ENCODE data around the gene DDX19B.

DNA sequence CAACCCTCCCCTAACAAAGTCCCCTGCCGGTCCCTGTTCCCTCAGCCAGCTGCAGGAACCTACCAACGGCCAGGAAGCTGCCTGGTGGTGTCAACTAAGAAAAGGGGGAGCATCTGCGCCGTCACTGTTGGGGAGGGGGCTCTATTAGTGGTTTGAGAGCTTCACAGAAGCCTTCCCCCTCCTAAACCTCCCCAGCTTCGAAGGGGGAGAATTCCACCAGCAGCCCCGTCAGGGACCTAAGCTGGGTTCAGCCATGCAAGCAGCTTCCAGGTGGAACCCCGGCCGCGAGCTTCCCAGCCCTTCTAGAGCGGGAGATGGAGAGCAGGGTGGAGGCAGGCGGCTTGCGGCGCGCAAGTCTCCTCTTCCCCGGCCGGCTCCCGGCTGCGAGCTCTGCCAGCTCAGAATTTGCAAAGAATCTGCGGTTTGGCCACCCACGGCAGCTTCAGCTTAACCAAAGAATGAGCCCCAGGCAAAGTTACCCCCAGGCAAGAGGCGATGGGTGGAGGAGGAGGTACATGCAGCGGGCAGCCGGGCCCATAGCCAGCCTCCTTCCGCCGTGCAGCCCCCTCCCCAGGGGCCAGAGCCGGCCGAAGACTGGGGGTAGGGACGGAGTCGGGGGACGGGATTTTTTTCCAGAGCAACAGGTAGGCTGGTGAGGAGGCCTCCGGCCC, 81.4 kb downstream of the DDX19B start:
- no peak for TF ChIP-seq ESRRA (IDR thresholded peaks at IDR 0.05; ENCODE audit: borderline replicate concordance, low read length)
- TF ChIP-seq RAD21 (conservative IDR thresholded peaks at IDR 0.05 in 1 of 2, IDR thresholded peaks at IDR 0.05 in 1 of 2): no peak
- peak; percentile 13 for TF ChIP-seq POLR2A (IDR thresholded peaks at IDR 0.05; ENCODE audit: low read length)
- TF ChIP-seq CTCF (IDR thresholded peaks at IDR 0.05): no peak
- no peak for TF ChIP-seq EHMT2 (IDR thresholded peaks at IDR 0.05; ENCODE audit: low read depth)

Data from A549 (cell line).